Measurements from ENCODE around the gene PMM1.
"Not testable (repeated sequence)": the region's sequence is repeated elsewhere in the genome, so short reads cannot be mapped to it uniquely, and the experiment has no call there.

Gene PMM1

GRCh38 chr22:41562461-41562860 is 27.2 kb downstream of the PMM1 start:
- DNase-seq: no peak

GRCh38 chr22:41561788-41562187 is 27.9 kb downstream of the PMM1 start:
- no peak for DNase-seq

- DNase-seq: no peak
These were observed 28.3 kb downstream of the PMM1 start for GRCh38 chr22:41561335-41561734.

GRCh38 chr22:41560095-41560471 is 29.6 kb downstream of the PMM1 start:
- DNase-seq: no peak

GRCh38 chr22:41558241-41558630 is 31.4 kb downstream of the PMM1 start:
- DNase-seq: not testable (repeated sequence)

- DNase-seq: no peak
These were observed 32.0 kb downstream of the PMM1 start for GRCh38 chr22:41557401-41558240.

GRCh38 chr22:41556561-41556960 is 33.1 kb downstream of the PMM1 start:
- DNase-seq: no peak

GRCh38 chr22:41555325-41555982 is 34.2 kb downstream of the PMM1 start:
- DNase-seq: no peak

- no peak for DNase-seq
These were observed 37.6 kb downstream of the PMM1 start for GRCh38 chr22:41551877-41552582.

- no peak for DNase-seq
These were observed 38.6 kb downstream of the PMM1 start for GRCh38 chr22:41550952-41551491.

- no peak for DNase-seq
These were observed 40.8 kb downstream of the PMM1 start for GRCh38 chr22:41548830-41549211.

GRCh38 chr22:41544671-41545476 is 44.8 kb downstream of the PMM1 start:
- DNase-seq: no peak

- DNase-seq: peak; percentile 99
These were observed 45.6 kb downstream of the PMM1 start, which contains the start of gene POLR3H for GRCh38 chr22:41543854-41544670. TSS of gene POLR3H (minus strand) at chr22:41544470. CDS start at chr22:41544101, 369 bp downstream.

GRCh38 chr22:41542224-41542623 is 47.4 kb downstream of the PMM1 start:
- DNase-seq: no peak

GRCh38 chr22:41541484-41541883 is 48.2 kb downstream of the PMM1 start:
- no peak for DNase-seq

GRCh38 chr22:41540365-41540764 is 49.3 kb downstream of the PMM1 start:
- DNase-seq: no peak

- DNase-seq: no peak
These were observed 49.7 kb downstream of the PMM1 start for GRCh38 chr22:41540006-41540315.

GRCh38 chr22:41539146-41540005 is 50.3 kb downstream of the PMM1 start:
- no peak for DNase-seq

- DNase-seq: no peak
These were observed 51.1 kb downstream of the PMM1 start for GRCh38 chr22:41538583-41538982.

- no peak for DNase-seq
These were observed 52.4 kb downstream of the PMM1 start for GRCh38 chr22:41537203-41537602.

- no peak for DNase-seq
These were observed 54.4 kb downstream of the PMM1 start for GRCh38 chr22:41535244-41535643.

Data from activated CD4-positive, alpha-beta T cell treated with anti-CD3 and anti-CD28 coated beads, Interleukin-10, Interleukin-2, amounts not matched to agents 100 ng/mL and 50 ng/mL, durations not matched to agents 16 hours and 8 hours (primary cell).